Testis (tissue), 2 donors: ENCODE results near the gene LKAAEAR1.

Experiments
- CTCF ChIP-seq, 3 experiments: fragments of 450-650 bp in 2 of 3; fragments of 200-600 bp in 1 of 3; sonication (generic) in 1 of 3; IDR thresholded peaks; one replicate each; pipeline ENCODE4 v1.5.1; 2016 to 2019; ENCODE audit warnings: antibody characterized with exemption in 3 of 3, mild to moderate bottlenecking in 2 of 3, moderate library complexity in 1 of 3
- POLR2A ChIP-seq: fragments of 450-650 bp; IDR thresholded peaks from one replicate; pipeline ENCODE4 v1.6.1; 2017; ENCODE audit warnings: antibody characterized with exemption, mild to moderate bottlenecking, moderate library complexity

DNA sequence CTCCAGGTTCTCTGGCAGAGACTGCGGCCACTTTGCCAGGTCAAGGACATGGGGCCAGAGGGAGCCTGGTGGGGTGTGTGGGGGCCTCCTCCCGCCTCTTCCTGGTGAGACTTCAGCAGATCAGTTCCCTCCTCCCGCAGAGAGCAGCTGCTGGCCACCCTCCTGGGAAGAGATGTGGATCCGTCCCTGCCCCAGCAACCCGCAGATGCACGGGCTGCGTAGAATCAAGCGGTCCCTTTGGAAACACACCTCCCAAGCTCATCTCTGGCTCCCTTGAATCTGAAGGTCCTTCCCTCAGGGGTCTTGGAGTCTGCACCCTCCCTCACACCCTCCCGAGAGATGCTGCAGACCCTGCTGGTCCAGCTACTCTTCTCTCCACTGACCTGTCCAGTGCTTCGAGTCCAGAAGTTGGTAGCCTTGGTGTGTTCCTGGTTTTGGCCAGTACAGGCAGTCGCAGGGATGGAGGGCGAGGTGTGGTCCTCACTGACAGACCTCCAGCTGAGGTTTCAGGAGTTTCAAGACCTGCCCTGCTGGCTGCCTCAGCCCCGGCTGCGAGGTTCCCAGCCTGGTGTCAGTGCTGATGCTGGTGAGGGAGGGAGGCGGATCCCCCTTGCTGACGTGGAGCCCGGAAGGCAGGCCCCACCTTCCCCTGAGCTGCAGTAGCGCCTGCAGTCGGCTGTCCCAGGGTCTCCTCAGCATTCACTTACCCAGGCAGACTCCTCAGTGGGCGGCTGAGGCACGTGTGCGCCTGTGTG is 23.0 kb upstream of the LKAAEAR1 start, which contains the start of gene NPBWR2:
- TF ChIP-seq POLR2A: no peak
- no peak for TF ChIP-seq CTCF (IDR thresholded peaks at IDR 0.05)
